AG04450 (cell line): Measurements from ENCODE around the gene CDC42EP5. TPM values are rescaled to one million over a fixed set of nuclear protein-coding genes. Genes with fewer than 3 reads are reported as not detected.
A peak's percentile ranks its signal among the peaks of the same experiment; 100 is the strongest.

Source experiments
- CTCF ChIA-PET: fragments of 300-600, 350-600 bp; formaldehyde crosslinking; extraction: SDS; loops from one replicate; lab custom pipeline; 2022; ENCODE audit warnings: antibody characterized with exemption, inconsistent platforms; lab: Charles Lee
- POLR2A ChIA-PET: fragments of 350-600 bp; formaldehyde crosslinking; extraction: SDS; loops from one replicate; lab custom pipeline; 2021; ENCODE audit warnings: antibody characterized with exemption, inconsistent platforms; lab: Yijun Ruan, JAX
- DNase-seq: peaks from one replicate; pipeline ENCODE4 v3.0.0-alpha.2; 2011; ENCODE audit warnings: low read depth, low spot score
- H3K27ac ChIP-seq: one replicate; pipeline ENCODE4 v1.5.1; 2012; ENCODE audit warnings: low read depth, low read length, control low read depth
- H3K27me3 ChIP-seq: one replicate; pipeline ENCODE4 v1.6.0; 2012; ENCODE audit warnings: low read length; ENCODE audit not compliant: control insufficient read depth, insufficient read depth
- H3K4me3 ChIP-seq: 2 replicates; pipeline ENCODE4 v1.5.1; 2011; ENCODE audit warnings: mild to moderate bottlenecking, low read depth, low read length, control low read depth
- H3K9me3 ChIP-seq: 2 replicates; pipeline ENCODE4 v1.5.1; 2012; ENCODE audit warnings: low read length; ENCODE audit not compliant: control insufficient read depth, insufficient read depth
- polyA plus RNA-seq: library from polyadenylated mRNA; depleted of rRNA; stranded (reverse); fragments of >200 nt; gene quantifications from 2 replicates; pipeline ENCODE4 v1.2.3, GENCODE V29; 2011
- TF ChIP-seq, protein P1 (sequence below): IDR thresholded peaks from 2 replicates; pipeline ENCODE4 v1.5.1; 2011; ENCODE audit warnings: low read depth, low read length, control low read depth, inconsistent platforms

The CDC42EP5 gene
- polyA plus RNA-seq, 1 experiment = 12.3 TPM

DNA sequence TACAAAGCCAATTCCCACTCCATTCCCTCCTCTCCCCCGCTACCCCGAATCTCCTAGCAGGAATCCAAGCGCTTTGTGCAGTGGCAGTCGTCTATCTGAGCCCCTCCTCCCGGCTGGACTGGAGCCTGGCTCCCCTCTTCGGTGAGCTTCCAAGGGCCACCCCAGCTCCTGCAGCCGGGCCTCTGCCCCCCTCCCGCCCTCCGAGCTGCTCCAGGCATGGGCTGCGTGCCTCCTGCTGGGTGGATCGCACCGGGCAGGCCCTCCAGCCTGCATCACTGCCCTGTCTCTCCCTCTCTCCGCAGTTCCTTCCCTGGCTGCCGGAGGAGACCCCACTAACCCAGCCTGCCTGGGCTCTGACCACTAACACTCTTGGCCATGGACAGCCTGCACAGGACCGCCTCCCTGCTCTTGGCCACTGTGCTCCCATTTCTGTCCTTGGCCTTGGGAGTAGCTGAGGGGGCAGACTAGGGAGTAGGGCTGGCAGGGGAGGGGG lies 37.0 kb downstream of the CDC42EP5 start:
- Histone ChIP-seq H3K27me3 (no peaks in the 10 kb centered on the region), H3K9me3 (no peaks in the 10 kb centered on the region), H3K27ac (no peak overlapping the region), H3K4me3 (no peak overlapping the region)
- DNase-seq = no peak
- TF ChIP-seq, protein P1, sequence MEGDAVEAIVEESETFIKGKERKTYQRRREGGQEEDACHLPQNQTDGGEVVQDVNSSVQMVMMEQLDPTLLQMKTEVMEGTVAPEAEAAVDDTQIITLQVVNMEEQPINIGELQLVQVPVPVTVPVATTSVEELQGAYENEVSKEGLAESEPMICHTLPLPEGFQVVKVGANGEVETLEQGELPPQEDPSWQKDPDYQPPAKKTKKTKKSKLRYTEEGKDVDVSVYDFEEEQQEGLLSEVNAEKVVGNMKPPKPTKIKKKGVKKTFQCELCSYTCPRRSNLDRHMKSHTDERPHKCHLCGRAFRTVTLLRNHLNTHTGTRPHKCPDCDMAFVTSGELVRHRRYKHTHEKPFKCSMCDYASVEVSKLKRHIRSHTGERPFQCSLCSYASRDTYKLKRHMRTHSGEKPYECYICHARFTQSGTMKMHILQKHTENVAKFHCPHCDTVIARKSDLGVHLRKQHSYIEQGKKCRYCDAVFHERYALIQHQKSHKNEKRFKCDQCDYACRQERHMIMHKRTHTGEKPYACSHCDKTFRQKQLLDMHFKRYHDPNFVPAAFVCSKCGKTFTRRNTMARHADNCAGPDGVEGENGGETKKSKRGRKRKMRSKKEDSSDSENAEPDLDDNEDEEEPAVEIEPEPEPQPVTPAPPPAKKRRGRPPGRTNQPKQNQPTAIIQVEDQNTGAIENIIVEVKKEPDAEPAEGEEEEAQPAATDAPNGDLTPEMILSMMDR = peak; percentile 20; the same call in 1 of the 2 replicates
- ChIA-PET POLR2A (interaction anchor here (0.5 to 2.7 kb wide), 2 partner anchors 8 to 12 kb away, joined by 9 to 14 read pairs; partner anchors contain the start of gene LENG8), CTCF (no interaction called here)

DNA sequence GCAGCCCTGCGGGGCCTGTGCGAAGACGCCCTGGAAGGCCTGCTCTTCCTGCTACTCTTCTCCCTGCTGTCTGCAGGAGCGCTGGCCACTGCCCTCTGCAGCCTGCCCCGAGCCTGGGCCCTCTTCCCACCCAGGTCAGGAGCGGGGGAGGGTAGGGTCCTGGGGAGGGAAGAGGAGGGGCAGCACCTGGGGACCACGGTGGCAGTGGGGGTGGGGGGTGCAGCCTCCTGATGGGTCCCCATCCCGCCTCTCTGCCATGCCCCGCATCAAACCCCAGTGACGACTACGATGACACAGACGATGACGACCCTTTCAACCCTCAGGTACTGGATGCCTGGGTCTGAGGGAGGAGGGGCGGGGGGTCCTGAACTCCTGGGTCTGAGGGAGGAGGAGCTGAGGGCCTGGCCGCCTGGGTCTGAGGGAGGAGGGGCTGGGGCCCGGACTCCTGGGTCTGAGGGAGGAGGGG lies 37.5 kb downstream of the CDC42EP5 start:
- H3K4me3 ChIP-seq = no peak overlapping the region
- DNase-seq = no peak
- H3K9me3 ChIP-seq = no peaks in the 10 kb centered on the region
- no peaks in the 10 kb centered on the region for H3K27me3 ChIP-seq
- ChIA-PET CTCF (no interaction called here), POLR2A (interaction anchor here (0.5 to 2.7 kb wide), 2 partner anchors 9 to 13 kb away, joined by 9 to 14 read pairs; partner anchors contain the start of gene LENG8)
- no peak overlapping the region for H3K27ac ChIP-seq
- TF ChIP-seq, protein P1 = no peak

DNA sequence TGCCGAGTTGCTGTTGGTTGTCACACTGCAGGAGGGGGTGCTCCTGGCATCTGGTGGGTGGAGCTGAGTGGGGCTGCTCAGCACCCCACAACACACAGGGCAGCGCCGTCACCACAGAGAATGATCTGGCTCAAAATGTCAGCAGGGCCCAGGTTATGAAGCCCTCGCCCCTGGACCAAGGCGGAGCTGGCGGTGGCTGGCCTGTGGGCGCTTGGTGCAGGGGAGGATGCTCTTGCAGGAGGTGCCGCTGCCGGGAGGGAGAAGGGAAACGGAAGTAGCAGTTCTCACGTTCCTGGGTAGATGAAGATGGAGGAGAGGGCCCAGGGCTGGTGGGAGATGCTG lies 38.3 kb downstream of the CDC42EP5 start:
- CTCF ChIA-PET = no interaction called here
- DNase-seq = no peak
- POLR2A ChIA-PET = interaction anchor here (2.7 kb wide), 1 partner anchor 14 kb away, joined by 14 read pairs; the partner anchor contains the start of gene LENG8

DNA sequence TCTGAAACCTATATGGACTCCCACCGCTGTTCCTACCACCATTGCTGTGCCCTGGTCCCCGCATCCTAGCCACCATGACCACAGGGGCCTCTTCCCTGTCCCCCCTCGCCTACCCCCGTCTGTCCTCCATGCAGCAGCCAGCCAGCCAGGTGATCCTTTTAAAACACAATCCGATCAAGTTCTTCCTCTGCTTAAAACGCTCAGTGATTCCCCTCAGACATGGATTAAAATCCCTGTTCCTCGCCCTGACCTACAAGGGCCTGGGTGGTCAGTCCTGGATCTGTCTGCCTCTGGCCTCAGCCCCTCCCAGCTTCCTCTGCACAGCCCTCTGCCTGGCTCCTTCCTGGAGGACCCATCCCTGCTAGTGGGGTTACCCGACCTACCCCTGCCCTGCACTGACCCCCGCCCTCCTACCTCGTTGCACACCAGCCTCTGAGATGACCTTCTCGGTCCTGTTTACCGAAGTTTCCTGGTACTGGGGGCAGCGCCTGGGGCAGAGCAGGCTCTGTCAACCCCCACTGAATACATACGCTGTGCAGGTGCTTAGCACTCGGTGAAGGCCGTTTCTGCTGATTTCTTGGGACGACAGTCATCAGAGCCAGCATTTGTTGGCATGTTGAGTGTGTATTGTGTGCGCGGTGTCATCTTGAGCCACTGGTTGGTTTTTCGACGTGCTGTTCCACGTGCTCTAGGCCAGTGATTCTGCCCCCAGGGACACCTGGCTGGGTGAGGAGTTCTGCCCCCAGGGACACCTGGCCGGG lies 38.8 kb downstream of the CDC42EP5 start:
- CTCF ChIA-PET = no interaction called here
- H3K4me3 ChIP-seq = no peak overlapping the region
- H3K27ac ChIP-seq = no peak overlapping the region
- H3K9me3 ChIP-seq = no peaks in the 10 kb centered on the region
- POLR2A ChIA-PET = interaction anchor here (1.2 to 2.7 kb wide), 2 partner anchors 14 to 15 kb away, joined by 4 to 14 read pairs; partner anchors contain the start of gene LENG8
- DNase-seq = no peak
- TF ChIP-seq, protein P1 = no peak
- peaks cover 9% of the 10 kb centered on the region for H3K27me3 ChIP-seq

More for the DNA sequence above, 38.3 kb downstream of the CDC42EP5 start:
- Histone ChIP-seq H3K27me3 (peaks cover 4% of the 10 kb centered on the region), H3K27ac (no peak overlapping the region), H3K9me3 (no peaks in the 10 kb centered on the region), H3K4me3 (no peak overlapping the region)
- TF ChIP-seq, protein P1 = no peak

DNA sequence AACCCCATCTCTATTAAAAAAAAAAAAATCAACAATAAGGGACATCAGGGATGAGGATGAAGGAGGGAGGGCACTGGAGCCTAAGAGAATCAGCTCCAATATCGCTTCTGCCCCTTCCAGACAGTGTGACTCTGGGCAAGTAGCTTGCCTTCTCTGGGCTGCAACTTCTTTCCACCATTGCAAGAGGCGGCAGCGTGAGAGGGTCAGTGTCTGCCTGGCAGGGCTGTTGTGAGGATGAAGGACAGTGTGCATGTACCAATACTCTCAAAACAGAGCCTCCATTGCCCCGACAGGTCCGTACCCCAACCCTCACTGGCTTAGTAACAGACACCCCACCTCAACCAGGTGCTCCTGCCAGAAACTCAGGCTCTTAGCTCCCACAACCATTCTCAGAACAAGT lies 39.4 kb downstream of the CDC42EP5 start:
- POLR2A ChIA-PET = interaction anchor here (1.2 kb wide), 1 partner anchor 15 kb away, joined by 4 read pairs; the partner anchor contains the start of gene LENG8
- H3K9me3 ChIP-seq = no peaks in the 10 kb centered on the region
- CTCF ChIA-PET = no interaction called here
- H3K27me3 ChIP-seq = peaks cover 12% of the 10 kb centered on the region
- H3K4me3 ChIP-seq = no peak overlapping the region
- H3K27ac ChIP-seq = no peak overlapping the region
- TF ChIP-seq, protein P1 = no peak
- no peak for DNase-seq
